Liver (tissue), 9 donors: ENCODE results near the gene SMIM36. TPM values are rescaled to one million over a fixed set of nuclear protein-coding genes. Genes with fewer than 3 reads are reported as not detected.
"Not testable (repeated sequence)": the region's sequence is repeated elsewhere in the genome, so short reads cannot be mapped to it uniquely, and the experiment has no call there.

Experiments used
- DNase-seq: peaks from one replicate; pipeline ENCODE4 v3.0.0-alpha.2; 2017; ENCODE audit warnings: low spot score
- H3K27ac ChIP-seq, 2 donors: one replicate each; pipeline ENCODE4 v1.7.0; 2013; ENCODE audit warnings: inconsistent platforms in 2 of 2, low read length in 2 of 2, control low read depth in 1 of 2, low read depth in 1 of 2, mild to moderate bottlenecking in 1 of 2
- H3K27me3 ChIP-seq, 4 donors: one replicate each; pipeline versions ENCODE4 v1.6.1 to v1.7.0; 2013; ENCODE audit warnings: low read length in 3 of 4, inconsistent platforms in 1 of 4, mild to moderate bottlenecking in 1 of 4, moderate library complexity in 1 of 4; ENCODE audit not compliant: control insufficient read depth in 4 of 4, insufficient read depth in 4 of 4
- H3K36me3 ChIP-seq, 4 donors: one replicate each; pipeline versions ENCODE4 v1.6.1 to v1.7.0; 2013; ENCODE audit warnings: low read length in 3 of 4, mild to moderate bottlenecking in 3 of 4, low read depth in 1 of 4, moderate library complexity in 1 of 4; ENCODE audit not compliant: control insufficient read depth in 4 of 4, insufficient read depth in 3 of 4
- H3K4me1 ChIP-seq, 4 donors: one replicate each; pipeline versions ENCODE4 v1.6.1 to v1.7.0; 2013; ENCODE audit warnings: low read length in 3 of 4, mild to moderate bottlenecking in 3 of 4, moderate library complexity in 1 of 4; ENCODE audit not compliant: control insufficient read depth in 4 of 4, insufficient read depth in 4 of 4
- H3K4me3 ChIP-seq, 3 donors: one replicate each; pipeline versions ENCODE4 v1.6.1 to v1.7.0; 2013; ENCODE audit warnings: low read length in 3 of 3, control low read depth in 1 of 3, low read depth in 1 of 3, mild to moderate bottlenecking in 1 of 3
- H3K9ac ChIP-seq, 2 donors: one replicate each; pipeline ENCODE4 v1.7.0; 2013; ENCODE audit warnings: low read length in 2 of 2, mild to moderate bottlenecking in 2 of 2, moderate library complexity in 2 of 2, control low read depth in 1 of 2, low read depth in 1 of 2
- H3K9me3 ChIP-seq, 4 donors: one replicate each; pipeline versions ENCODE4 v1.6.1 to v1.7.0; 2013; ENCODE audit warnings: low read length in 3 of 4; ENCODE audit not compliant: control insufficient read depth in 4 of 4
- NR2F2 ChIP-seq: IDR thresholded peaks from 2 replicates; pipeline ENCODE4 v1.6.1; 2016; ENCODE audit warnings: antibody characterized with exemption
- RAD21 ChIP-seq, 2 donors: IDR thresholded peaks; 2 replicates each; pipeline ENCODE4 v1.6.1; 2016; ENCODE audit warnings: antibody characterized with exemption in 2 of 2, mild to moderate bottlenecking in 2 of 2
- REST ChIP-seq: IDR thresholded peaks from 2 replicates; pipeline ENCODE4 v1.6.1; 2016; ENCODE audit warnings: antibody characterized with exemption, mild to moderate bottlenecking
- WGBS: extraction: QIAGEN DNeasy Blood & Tissue Kit; methylation state at CpG from one replicate; pipeline ENCODE4 v1.1.7; 2013; 5-methylcytosine and 5-hydroxymethylcytosine counted together
- polyA plus RNA-seq, 2 donors: library from polyadenylated mRNA; stranded (reverse) in 1 of 2; unstranded in 1 of 2; fragments of 200-250 nt in 1 of 2; fragments of >200 nt in 1 of 2; fragmentation: Nextera tagmentation in 1 of 2; extraction: Ambion mirVana in 1 of 2; gene quantifications; one replicate each; pipeline versions ENCODE4 v1.2.1 to v1.2.3, GENCODE V29; 2013 to 2015
- total RNA-seq, 2 donors: library from RNA; depleted of rRNA; stranded (reverse); fragments of >200 nt; gene quantifications; one replicate each; pipeline ENCODE4 v1.2.3, GENCODE V29; 2014
- TF ChIP-seq, protein P1 (sequence below): IDR thresholded peaks from 2 replicates; pipeline ENCODE4 v1.6.1; 2016; ENCODE audit warnings: antibody characterized with exemption
- TF ChIP-seq, protein P2 (sequence below): fragments of 150-350 bp; IDR thresholded peaks from 2 replicates; pipeline ENCODE4 v1.5.1; 2017; ENCODE audit warnings: improper control_type of control experiment, low read depth, low read length; ENCODE audit not compliant: missing input control
- donor health status: healthy.
- donor health status: healthy.
- donor health status: healthy.
- donor health status: healthy.
- donor health status: healthy.

SMIM36 gene
- total and polyA plus RNA-seq, 4 donors: not detected

DNA sequence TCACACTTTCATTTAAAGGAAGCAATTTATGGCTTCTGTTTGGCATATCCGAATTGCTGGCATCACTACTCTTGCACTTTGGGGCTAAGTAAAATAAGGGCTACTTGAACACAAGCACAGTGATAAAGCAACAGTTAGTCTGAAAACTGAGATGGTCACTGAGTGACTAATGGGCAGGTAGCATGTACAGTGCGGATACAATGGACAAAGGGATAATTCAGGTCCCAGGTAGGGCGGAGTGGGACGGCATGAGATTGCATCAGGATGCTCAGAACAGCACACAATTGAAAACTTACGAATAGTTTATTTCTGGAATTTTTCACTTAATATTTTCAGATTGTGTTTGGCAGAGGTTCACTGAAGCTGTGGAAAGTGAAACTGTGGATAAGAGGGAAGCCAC is 9.2 kb upstream of the SMIM36 start (continued):
- no peak for TF ChIP-seq REST

- no peak overlapping the region for H3K9ac ChIP-seq
- H3K27ac ChIP-seq: no peak overlapping the region
- 81% methylated on average over 5 of the region's 5 CpGs for WGBS
- no peaks in the 10 kb centered on the region for H3K36me3 ChIP-seq
- DNase-seq: no peak
- peaks cover 0 to 6% (median 1%) of the 10 kb centered on the region in 4 donors for H3K4me1 ChIP-seq
- no peaks in the 10 kb centered on the region for H3K27me3 ChIP-seq
- H3K4me3 ChIP-seq: no peak overlapping the region
- TF ChIP-seq NR2F2: no peak
- H3K9me3 ChIP-seq: no peaks in the 10 kb centered on the region
These were observed 7.3 kb upstream of the SMIM36 start for GRCh38 chr17:55518510-55518909.

- TF ChIP-seq, protein P1, sequence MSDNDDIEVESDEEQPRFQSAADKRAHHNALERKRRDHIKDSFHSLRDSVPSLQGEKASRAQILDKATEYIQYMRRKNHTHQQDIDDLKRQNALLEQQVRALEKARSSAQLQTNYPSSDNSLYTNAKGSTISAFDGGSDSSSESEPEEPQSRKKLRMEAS: no peak
- TF ChIP-seq RAD21 (IDR thresholded peaks at IDR 0.05): peak; percentile 98
- TF ChIP-seq, protein P2, sequence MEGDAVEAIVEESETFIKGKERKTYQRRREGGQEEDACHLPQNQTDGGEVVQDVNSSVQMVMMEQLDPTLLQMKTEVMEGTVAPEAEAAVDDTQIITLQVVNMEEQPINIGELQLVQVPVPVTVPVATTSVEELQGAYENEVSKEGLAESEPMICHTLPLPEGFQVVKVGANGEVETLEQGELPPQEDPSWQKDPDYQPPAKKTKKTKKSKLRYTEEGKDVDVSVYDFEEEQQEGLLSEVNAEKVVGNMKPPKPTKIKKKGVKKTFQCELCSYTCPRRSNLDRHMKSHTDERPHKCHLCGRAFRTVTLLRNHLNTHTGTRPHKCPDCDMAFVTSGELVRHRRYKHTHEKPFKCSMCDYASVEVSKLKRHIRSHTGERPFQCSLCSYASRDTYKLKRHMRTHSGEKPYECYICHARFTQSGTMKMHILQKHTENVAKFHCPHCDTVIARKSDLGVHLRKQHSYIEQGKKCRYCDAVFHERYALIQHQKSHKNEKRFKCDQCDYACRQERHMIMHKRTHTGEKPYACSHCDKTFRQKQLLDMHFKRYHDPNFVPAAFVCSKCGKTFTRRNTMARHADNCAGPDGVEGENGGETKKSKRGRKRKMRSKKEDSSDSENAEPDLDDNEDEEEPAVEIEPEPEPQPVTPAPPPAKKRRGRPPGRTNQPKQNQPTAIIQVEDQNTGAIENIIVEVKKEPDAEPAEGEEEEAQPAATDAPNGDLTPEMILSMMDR: peak; percentile 95
- no peaks in the 10 kb centered on the region for H3K27me3 ChIP-seq
- no peaks in the 10 kb centered on the region for H3K36me3 ChIP-seq
- WGBS: 7% methylated on average over 5 of the region's 5 CpGs
- H3K9ac ChIP-seq: peak overlapping the region in 1 of 2 donors; percentile 44
- H3K4me1 ChIP-seq: peaks cover 0 to 9% (median 3%) of the 10 kb centered on the region in 4 donors
- DNase-seq: peak; percentile 87
- no peak overlapping the region for H3K4me3 ChIP-seq
- H3K27ac ChIP-seq: no peak overlapping the region
- no peaks in the 10 kb centered on the region for H3K9me3 ChIP-seq
These were observed 2.8 kb upstream of the SMIM36 start for GRCh38 chr17:55513885-55514590.

DNA sequence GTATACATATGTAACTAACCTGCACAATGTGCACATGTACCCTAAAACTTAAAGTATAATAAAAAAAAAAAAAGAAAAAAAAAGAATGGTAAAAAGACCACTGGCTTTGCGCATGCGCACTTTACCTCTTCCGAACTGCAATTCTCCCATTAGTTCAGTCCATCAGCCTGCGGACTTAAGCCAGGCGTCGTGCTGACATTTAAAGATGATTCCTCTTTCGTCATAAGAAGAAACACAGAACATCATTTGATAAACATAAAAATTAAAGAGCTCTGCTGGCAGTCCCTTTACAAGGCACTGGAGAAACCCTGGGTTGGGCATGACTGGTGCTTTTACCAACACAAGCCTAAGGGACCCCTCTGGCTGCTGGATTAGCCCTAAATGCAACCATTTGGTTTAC is 3.6 kb downstream of the SMIM36 start:
- WGBS: 90% methylated on average over 7 of the region's 7 CpGs
- DNase-seq: not testable (repeated sequence)

DNA sequence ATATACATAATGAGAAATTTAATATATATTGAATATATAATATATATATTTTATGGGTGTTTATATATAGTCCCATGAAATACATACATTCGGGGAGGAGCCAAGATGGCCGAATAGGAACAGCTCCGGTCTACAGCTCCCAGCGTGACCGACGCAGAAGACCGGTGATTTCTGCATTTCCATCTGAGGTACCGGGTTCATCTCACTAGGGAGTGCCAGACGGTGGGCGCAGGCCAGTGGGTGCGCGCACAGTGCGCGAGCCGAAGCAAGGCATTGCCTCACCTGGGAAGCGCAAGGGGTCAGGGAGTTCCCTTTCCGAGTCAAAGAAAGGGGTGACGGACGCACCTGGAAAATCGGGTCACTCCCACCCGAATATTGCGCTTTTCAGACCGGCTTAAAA is 9.6 kb downstream of the SMIM36 start:
- not testable (repeated sequence) for H3K36me3 ChIP-seq, H3K9me3 ChIP-seq, H3K27ac ChIP-seq, H3K4me1 ChIP-seq, H3K9ac ChIP-seq, H3K27me3 ChIP-seq, DNase-seq, H3K4me3 ChIP-seq
- 93% methylated on average over 16 of the region's 23 CpGs for WGBS

More for the DNA sequence above, 3.6 kb downstream of the SMIM36 start:
- not testable (repeated sequence) for H3K4me1 ChIP-seq, H3K4me3 ChIP-seq, H3K36me3 ChIP-seq, H3K27ac ChIP-seq, H3K9me3 ChIP-seq, H3K27me3 ChIP-seq, H3K9ac ChIP-seq
